GM19455 (cell line): ENCODE results near the gene MAN1C1.
"Not testable (repeated sequence)": the region's sequence is repeated elsewhere in the genome, so short reads cannot be mapped to it uniquely, and the experiment has no call there.

Source experiments
- ATAC-seq: cut with Tn5 transposase; IDR thresholded peaks from one replicate; pipeline ENCODE4 v1.9.1; 2021; ENCODE audit not compliant: unreplicated experiment

MAN1C1 gene

GRCh38 chr1:25583519-25584370 lies 32.8 kb upstream of the MAN1C1 start:
- ATAC-seq: no peak

- no peak for ATAC-seq
These were observed 30.4 kb upstream of the MAN1C1 start for GRCh38 chr1:25586181-25586588.

- ATAC-seq: no peak
These were observed 29.3 kb upstream of the MAN1C1 start for GRCh38 chr1:25587290-25587689.

GRCh38 chr1:25588224-25588623 lies 28.4 kb upstream of the MAN1C1 start:
- ATAC-seq: not testable (repeated sequence)

GRCh38 chr1:25588786-25589185 lies 27.8 kb upstream of the MAN1C1 start:
- ATAC-seq: not testable (repeated sequence)

- ATAC-seq: no peak
These were observed 26.3 kb upstream of the MAN1C1 start for GRCh38 chr1:25590096-25590824.

- no peak for ATAC-seq
These were observed 22.7 kb upstream of the MAN1C1 start for GRCh38 chr1:25593861-25594260.

- ATAC-seq: no peak
These were observed 21.6 kb upstream of the MAN1C1 start for GRCh38 chr1:25594971-25595370.

GRCh38 chr1:25596641-25597040 lies 19.9 kb upstream of the MAN1C1 start:
- ATAC-seq: not testable (repeated sequence)

GRCh38 chr1:25598879-25599278 lies 17.7 kb upstream of the MAN1C1 start:
- ATAC-seq: no peak

GRCh38 chr1:25599969-25600610 lies 16.5 kb upstream of the MAN1C1 start:
- ATAC-seq: no peak

GRCh38 chr1:25600971-25601699 lies 15.5 kb upstream of the MAN1C1 start:
- not testable (repeated sequence) for ATAC-seq

- not testable (repeated sequence) for ATAC-seq
These were observed 12.6 kb upstream of the MAN1C1 start for GRCh38 chr1:25603779-25604538.

- ATAC-seq: no peak
These were observed 9.5 kb upstream of the MAN1C1 start for GRCh38 chr1:25607123-25607522.

GRCh38 chr1:25608488-25609178 lies 8.0 kb upstream of the MAN1C1 start:
- ATAC-seq: no peak

- no peak for ATAC-seq
These were observed 6.7 kb upstream of the MAN1C1 start for GRCh38 chr1:25609921-25610320.

GRCh38 chr1:25610822-25611630 lies 5.6 kb upstream of the MAN1C1 start:
- ATAC-seq: no peak

- ATAC-seq: no peak
These were observed 4.7 kb upstream of the MAN1C1 start for GRCh38 chr1:25611843-25612242.

- no peak for ATAC-seq
These were observed 4.2 kb upstream of the MAN1C1 start for GRCh38 chr1:25612421-25612820.
